Stimulated activated CD4-positive, alpha-beta T cell treated with anti-CD3 and anti-CD28 coated beads, Interleukin-12 subunit alpha, Interleukin-12 subunit beta, amount 100 ng/mL, for 48 hours (primary cell): ENCODE measurements around the gene TUBB4A.
A peak's percentile ranks its signal among the peaks of the same experiment; 100 is the strongest.
"Not testable (repeated sequence)": the region's sequence is repeated elsewhere in the genome, so short reads cannot be mapped to it uniquely, and the experiment has no call there.

Source experiments
- DNase-seq, 3 donors: peaks; one replicate each; pipeline ENCODE4 v3.0.0-alpha.2; 2020; ENCODE audit warnings: low read depth in 2 of 3, low spot score in 1 of 3

The TUBB4A gene

DNA sequence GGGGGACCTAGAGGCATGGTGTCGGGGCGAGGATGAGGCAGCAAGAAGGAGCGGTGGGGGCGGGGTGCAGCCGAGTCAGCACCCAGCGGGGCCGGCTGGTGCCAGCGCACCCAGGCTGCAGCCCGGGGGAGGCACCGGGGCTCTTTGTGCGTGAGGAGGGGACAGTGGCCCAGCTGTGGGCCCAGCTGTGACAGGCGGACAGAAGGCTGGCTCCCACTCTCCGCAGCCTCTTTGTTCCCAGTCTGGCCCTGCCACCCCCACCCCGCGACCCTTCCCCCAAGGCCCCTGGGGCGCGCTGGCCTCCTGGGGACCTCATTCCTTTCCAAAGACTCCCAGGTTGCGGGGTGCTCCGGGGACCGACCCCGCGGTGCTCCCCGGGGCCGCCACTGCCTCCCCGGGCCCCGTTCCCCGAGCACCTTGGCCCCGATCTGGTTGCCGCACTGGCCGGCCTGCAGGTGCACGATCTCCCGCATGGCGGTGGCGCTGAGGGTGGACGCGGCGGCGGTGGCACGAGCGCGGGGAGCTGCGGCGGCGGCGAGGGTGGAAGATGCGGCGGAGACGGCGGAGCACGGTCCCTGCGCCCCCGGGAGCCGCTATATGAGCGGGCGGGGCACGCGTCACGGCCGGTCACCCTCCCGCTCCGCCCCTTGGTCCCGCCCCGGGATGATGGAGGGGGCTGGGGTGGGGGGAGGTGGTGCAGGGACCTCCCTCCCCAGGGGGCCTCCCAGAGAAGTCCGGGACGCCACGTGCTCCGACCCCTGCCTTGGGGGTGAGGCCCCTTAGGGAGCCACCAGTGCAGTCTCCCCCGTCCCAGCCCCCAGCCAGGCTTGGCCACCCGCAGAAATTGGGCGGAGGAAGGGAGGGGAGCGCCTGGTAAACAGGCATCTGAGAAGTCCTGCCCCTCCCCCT lies at the start of gene TUBB4A:
Gene TUBB4A, minus strand, starts transcription at position 570 of the 909 bp plus-strand sequence. Its CDS starts 97 bp downstream, at position 473.
- DNase-seq, result no peak

DNA sequence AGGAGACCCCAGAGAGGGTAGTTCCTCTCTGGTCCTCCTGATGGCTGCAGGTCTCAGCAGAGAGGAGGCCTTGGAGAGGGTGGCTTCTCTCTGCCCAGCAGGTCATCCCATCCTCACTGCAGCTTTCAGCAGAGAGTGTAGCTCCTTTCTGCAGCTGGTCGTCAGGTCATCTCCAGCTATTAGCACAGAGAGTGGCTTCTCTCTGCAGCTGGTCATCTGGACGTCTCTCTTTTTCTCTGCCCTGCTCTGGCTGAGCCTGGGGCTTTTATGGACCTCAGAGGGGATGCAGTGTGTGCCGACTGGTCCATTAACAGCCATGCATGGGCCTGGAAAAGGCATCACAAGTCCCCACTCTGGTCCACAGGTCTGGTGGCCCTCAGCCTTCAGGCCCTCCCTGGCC lies 49.0 kb upstream of the TUBB4A start:
- DNase-seq, result no peak

GRCh38 chr19:6550679-6551078 lies 48.6 kb upstream of the TUBB4A start:
- not testable (repeated sequence) for DNase-seq

DNA sequence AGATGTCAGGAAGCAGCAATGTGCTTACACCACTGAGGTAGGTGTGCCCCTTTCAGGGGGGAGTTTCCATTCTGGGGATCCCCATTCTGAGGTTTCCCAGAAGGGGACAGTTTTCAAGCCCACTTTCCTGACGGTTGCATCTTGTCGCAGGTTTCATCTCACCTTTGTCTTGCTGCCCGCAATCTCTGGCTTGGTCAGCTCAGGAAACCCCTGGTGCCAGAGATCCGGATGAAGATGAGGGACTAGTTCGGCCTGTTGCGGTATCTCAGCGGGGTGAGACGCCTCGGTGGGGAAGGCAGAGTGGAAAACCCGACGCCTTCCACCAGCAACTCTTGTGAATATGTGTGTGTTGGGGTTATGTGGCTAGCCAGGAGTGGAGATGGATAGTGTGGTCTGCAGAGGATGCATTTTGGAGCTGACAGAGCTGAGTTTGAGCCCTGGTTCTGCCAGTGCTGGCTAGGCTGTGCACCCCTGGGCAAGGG lies 41.8 kb upstream of the TUBB4A start:
- DNase-seq, result no peak

DNA sequence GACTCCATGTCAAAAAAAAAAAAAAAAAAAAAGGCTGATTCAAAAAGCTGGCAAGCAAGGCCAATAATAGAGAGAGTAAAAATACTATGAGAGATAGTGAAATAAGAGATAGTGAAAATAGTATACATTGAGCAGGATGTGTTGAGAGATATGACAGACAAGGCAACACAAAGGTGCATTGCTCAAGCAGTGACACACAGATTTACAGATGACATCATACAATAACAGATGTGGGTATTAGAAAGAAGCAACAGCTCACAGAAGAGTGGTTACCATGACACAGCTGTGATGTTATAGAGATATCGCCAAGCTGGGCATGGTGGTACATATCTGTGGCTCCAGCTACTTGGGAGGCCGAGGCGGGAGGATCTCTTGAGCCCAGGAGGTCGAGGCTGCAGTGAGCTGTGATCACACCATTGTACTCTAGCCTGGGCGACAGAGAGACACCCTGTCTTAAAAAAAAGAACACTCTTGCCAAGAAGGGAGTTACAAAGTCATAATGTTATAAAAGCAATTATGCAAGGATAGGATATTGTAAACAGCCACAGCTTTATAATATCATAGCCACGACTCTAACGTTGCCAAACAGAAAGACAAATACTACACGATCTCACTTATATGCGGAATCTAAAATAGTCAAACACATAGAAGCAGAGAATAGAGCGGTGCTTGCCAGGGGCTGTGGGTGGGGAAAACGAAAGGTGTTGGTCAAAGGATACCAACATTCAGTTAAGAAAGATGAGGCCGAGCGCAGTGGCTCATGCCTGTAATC lies 39.0 kb upstream of the TUBB4A start:
- DNase-seq, result no peak

DNA sequence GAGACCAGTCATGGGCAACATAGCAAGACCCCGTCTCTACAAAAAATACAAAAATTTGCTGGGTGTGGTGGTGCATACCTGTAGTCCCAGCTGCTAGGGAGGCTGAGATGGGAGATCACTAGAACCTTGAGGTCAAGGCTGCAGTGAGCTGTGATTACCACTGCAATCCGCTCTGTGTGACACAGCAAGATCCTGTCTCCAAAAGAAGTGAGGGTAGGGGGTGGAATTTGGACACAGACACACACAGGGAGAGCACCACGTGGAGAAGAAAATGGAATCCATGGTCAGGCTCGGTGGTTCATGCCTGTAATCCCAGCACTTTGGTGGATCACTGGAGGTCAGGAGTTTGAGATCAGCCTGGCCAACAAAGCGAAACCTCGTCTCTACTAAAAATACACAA lies 37.4 kb upstream of the TUBB4A start:
- no peak for DNase-seq

DNA sequence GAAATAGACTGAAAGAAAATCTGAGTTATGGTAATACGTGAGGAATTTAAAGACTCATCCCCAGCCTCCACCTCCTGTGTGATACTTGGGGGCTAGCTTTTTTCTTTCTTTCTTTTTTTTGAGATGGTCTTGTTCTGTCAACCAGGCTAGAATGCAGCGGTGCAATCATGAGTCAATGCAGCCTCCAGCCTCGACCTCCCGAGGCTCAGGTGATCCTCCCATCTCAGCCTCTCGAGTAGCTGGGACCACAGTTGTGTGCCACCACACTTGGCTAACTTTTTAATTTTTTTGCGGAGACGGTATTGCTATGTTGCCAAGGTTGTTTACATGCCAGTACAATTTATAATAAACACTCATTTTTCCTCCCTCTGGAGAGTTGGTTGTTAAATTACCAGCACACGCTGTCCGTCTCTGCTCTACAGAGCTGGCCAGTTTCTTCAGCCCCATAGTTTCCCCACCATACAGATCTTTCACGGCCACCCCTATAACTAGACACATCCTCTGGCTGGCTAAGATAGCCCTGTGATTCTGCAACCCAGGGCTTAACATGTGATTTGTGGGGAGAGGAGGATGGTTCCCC lies 33.5 kb upstream of the TUBB4A start:
- no peak for DNase-seq

DNA sequence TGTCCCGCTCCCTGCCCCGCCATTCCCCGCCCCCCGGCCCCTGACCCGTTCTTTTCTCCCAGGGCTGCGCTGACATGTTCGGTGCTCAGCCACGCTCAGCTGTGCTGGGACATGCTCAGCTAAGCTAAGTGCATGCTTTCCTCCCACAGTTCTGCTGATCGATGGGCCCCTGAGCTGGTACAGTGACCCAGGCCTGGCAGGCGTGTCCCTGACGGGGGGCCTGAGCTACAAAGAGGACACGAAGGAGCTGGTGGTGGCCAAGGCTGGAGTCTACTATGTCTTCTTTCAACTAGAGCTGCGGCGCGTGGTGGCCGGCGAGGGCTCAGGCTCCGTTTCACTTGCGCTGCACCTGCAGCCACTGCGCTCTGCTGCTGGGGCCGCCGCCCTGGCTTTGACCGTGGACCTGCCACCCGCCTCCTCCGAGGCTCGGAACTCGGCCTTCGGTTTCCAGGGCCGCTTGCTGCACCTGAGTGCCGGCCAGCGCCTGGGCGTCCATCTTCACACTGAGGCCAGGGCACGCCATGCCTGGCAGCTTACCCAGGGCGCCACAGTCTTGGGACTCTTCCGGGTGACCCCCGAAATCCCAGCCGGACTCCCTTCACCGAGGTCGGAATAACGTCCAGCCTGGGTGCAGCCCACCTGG lies 32.5 kb upstream of the TUBB4A start:
- no peak for DNase-seq

DNA sequence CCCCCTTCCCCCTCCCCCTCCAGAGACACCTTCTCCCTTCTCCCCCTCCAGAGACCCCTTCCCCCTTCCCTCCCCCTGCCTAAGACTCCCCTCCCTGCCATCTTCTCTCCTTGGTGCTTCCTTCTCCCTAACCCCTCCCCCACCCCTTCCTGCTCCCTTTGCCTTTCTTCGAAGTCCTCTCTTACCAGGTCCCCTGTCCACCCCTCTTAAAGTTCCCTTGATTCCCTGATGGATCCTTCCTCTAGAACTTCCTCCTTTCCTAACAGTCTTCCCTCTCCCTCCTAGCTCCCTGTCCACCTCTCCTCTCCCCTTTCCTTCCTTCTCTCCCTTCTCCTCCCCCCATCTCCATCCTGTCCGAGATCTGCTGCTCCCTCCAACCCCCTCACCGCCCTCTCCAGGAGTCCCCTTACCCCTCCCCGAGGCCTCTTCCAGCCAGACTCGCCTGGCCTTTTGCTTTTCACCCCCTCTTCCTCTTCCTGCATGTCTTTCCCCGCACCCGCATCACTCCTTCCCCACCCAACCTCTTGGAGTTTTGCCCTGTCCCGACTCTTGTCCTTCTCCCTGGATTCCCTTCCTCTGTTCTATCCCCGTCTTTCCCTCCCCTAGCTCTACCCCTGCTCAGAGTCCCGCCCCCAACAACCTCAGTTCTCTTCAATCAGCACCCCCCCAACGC lies 31.8 kb upstream of the TUBB4A start:
- DNase-seq, result no peak

GRCh38 chr19:6533000-6533328 lies 30.9 kb upstream of the TUBB4A start:
- no peak for DNase-seq

DNA sequence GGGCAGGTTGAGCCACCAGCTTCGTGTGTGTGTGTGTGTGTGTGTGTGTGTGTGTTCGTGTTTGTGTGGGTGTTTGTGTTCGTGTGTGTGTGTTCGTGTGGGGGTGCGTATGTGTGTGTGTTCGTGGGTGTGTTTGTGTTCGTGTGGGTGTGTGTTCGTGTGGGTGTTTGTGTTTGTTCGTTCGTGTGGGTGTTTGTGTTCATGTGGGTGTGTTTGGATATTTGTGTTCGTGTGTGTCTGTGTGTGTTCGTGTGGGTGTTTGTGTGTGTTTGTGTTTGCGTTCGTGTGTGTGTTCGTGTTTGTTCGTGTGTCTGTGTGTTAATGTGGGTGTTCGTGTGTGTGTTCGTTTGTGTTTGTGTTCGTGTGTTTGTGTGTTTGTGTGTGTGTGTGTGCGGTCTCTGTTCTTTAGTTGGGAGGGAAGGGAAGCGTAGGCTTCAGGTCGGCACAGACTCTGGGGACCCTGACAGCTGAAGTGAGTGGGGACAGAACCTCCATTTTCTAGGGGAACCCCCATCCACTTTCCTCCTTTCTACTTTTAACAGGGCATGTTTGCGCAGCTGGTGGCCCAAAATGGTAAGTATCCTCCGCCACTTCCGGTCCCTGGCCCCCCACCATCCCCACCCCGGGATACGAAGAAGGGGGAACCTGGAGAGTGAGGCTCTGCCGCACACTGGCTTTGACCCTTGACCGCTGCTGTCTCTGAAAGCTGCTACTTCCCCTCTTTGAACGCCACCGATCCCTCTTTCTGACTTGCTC lies 30.3 kb upstream of the TUBB4A start:
- no peak for DNase-seq

DNA sequence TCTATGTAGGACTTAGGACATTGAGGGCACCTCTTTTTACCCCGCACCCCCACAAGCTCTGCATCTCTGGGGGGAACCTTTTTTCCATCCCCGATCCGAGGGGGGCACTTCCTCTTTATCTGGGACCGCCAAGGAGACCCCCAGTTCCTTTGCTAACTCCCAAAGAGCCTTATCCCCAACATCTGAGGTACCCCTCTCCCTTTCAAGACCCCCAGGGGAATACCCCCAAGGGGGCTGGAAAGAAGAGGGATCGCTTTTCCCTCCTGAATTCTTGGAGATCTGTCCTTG lies 29.8 kb upstream of the TUBB4A start:
- no peak for DNase-seq

- DNase-seq, result no peak
Measured at GRCh38 chr19:6531163-6531955, 29.2 kb upstream of the TUBB4A start.

DNA sequence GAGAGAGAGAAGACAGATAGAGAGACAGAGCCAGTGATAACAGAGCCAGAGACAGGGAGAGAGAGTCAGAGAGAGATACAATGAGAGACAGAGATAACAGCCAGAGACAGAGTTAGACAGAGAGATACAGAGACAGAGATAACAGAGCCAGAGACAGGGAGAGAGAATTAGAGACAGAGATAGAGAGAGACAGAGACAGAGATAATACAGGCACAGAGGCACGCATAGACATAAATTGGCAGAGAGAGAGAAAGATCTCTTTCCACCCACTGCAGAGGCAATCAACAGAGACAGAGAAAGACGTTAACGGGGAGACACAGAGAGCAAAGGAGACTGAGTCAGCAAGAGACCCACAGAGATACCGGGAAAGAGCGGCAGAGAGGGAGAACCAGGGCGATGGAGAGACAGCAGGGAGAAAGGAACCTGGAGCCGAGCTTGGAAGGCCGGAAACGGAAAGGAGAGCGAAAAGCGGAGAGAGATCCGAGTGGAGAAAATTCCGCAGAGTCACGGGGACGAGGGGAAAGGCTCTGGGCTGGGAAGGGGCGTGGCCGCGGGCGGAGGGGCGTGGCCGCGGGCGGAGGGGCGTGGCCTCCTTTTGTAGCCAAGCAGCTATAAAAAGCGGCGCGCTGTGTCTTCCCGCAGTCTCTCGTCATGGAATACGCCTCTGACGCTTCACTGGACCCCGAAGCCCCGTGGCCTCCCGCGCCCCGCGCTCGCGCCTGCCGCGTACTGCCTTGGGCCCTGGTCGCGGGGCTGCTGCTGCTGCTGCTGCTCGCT lies 28.5 kb upstream of the TUBB4A start, which contains the start of gene TNFSF9:
Gene TNFSF9, plus strand, starts transcription at position 641 of the 777 bp plus-strand sequence. Its CDS starts 11 bp downstream, at position 652.
- peak; percentile 72 to 81 (median 78) for DNase-seq

- DNase-seq, result no peak
Measured at GRCh38 chr19:6529937-6530385, 27.9 kb upstream of the TUBB4A start.

DNA sequence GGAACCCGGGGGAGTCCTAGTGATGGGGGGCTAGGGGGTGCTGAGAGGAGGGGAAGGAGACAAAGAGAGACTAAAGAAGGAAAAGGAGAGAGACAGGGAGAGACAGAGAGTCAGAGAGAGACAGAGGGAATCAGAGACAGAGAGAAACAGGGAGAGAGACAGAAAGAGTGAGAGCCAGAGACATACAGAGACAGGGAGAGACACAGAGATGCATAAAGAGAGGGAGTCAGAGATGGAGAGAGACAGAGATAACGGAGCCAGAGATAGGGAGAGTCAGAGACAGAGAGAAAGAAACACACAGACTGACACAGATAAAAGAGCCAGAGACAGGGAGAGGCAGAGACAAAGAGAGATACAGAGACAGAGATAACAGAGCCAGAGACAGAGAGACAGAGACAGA lies 27.2 kb upstream of the TUBB4A start:
- no peak for DNase-seq

- DNase-seq, result no peak
Measured at GRCh38 chr19:6528544-6529121, 26.5 kb upstream of the TUBB4A start.

- DNase-seq, result no peak
Measured at GRCh38 chr19:6527893-6528543, 25.9 kb upstream of the TUBB4A start.
